Activated CD8-positive, alpha-beta memory T cell treated with anti-CD3 and anti-CD28 coated beads for 36 hours (primary cell): Measurements from ENCODE around the gene HSFX2. TPM values are rescaled to one million over a fixed set of nuclear protein-coding genes. Genes with fewer than 3 reads are reported as not detected.
"Not testable (repeated sequence)": the region's sequence is repeated elsewhere in the genome, so short reads cannot be mapped to it uniquely, and the experiment has no call there.

Experiments used
- CTCF ChIA-PET: fragments of 350-600 bp; sonication (Branson Sonifier 250); formaldehyde crosslinking; loops from one replicate; lab custom pipeline; 2021; ENCODE audit warnings: antibody characterized with exemption; lab: Charles Lee
- POLR2A ChIA-PET: fragments of 350-600 bp; sonication (Branson Sonifier 250); formaldehyde crosslinking; loops from one replicate; lab custom pipeline; 2021; ENCODE audit warnings: antibody characterized with exemption; lab: Charles Lee
- total RNA-seq, 2 experiments: library from RNA; stranded (reverse); gene quantifications; one replicate each; pipeline ENCODE4 v1.2.3, GENCODE V29; 2021

HSFX2 gene
- total RNA-seq, 2 experiments from 2014 or later: 0.30 TPM; not detected in 1

- POLR2A ChIA-PET, CTCF ChIA-PET: not testable (repeated sequence)
Measured at GRCh38 chrX:149598603-149599002, 3.5 kb upstream of the HSFX2 start.

GRCh38 chrX:149595943-149596342 is 829 bp upstream of the HSFX2 start:
- CTCF ChIA-PET, POLR2A ChIA-PET: not testable (repeated sequence)

- CTCF ChIA-PET, POLR2A ChIA-PET: not testable (repeated sequence)
Measured at GRCh38 chrX:149590993-149591392, 4.1 kb downstream of the HSFX2 start.

GRCh38 chrX:149587359-149587758 is 7.8 kb downstream of the HSFX2 start, which contains the start of gene MAGEA9B:
Gene MAGEA9B, minus strand, starts transcription at chrX:149587459. Its CDS starts 4,280 bp downstream, at chrX:149583179.
- POLR2A ChIA-PET, CTCF ChIA-PET: not testable (repeated sequence)

GRCh38 chrX:149585631-149586030 is 9.5 kb downstream of the HSFX2 start:
- POLR2A ChIA-PET, CTCF ChIA-PET: not testable (repeated sequence)

GRCh38 chrX:149573456-149573855 is 21.7 kb downstream of the HSFX2 start:
- POLR2A ChIA-PET, CTCF ChIA-PET: not testable (repeated sequence)

- ChIA-PET CTCF (no interaction called here), POLR2A (interaction anchor here (0.6 kb wide), 1 partner anchor 1048 kb away, joined by 7 read pairs; no protein-coding TSS in a partner anchor)
Measured at GRCh38 chrX:149572743-149573142, 22.4 kb downstream of the HSFX2 start.

GRCh38 chrX:149571770-149572169 is 23.3 kb downstream of the HSFX2 start:
- ChIA-PET POLR2A (no interaction called here), CTCF (no interaction called here)

- ChIA-PET POLR2A (no interaction called here), CTCF (no interaction called here)
Measured at GRCh38 chrX:149570668-149571067, 24.4 kb downstream of the HSFX2 start.

GRCh38 chrX:149569770-149570169 is 25.3 kb downstream of the HSFX2 start:
- ChIA-PET CTCF (no interaction called here), POLR2A (interaction anchor here (0.6 kb wide), 1 partner anchor 228 kb away, joined by 5 read pairs; no protein-coding TSS in a partner anchor)

- ChIA-PET POLR2A (no interaction called here), CTCF (no interaction called here)
Measured at GRCh38 chrX:149568701-149569296, 26.3 kb downstream of the HSFX2 start.

GRCh38 chrX:149567621-149568417 is 27.3 kb downstream of the HSFX2 start:
- POLR2A ChIA-PET: no interaction called here
- CTCF ChIA-PET: no interaction called here

- POLR2A ChIA-PET: no interaction called here
- CTCF ChIA-PET: no interaction called here
Measured at GRCh38 chrX:149563359-149563758, 31.8 kb downstream of the HSFX2 start.

- CTCF ChIA-PET, POLR2A ChIA-PET: not testable (repeated sequence)
Measured at GRCh38 chrX:149555251-149555650, 39.9 kb downstream of the HSFX2 start.

- CTCF ChIA-PET, POLR2A ChIA-PET: not testable (repeated sequence)
Measured at GRCh38 chrX:149551939-149552248, 43.2 kb downstream of the HSFX2 start.

- POLR2A ChIA-PET, CTCF ChIA-PET: not testable (repeated sequence)
Measured at GRCh38 chrX:149551245-149551938, 43.7 kb downstream of the HSFX2 start.

- POLR2A ChIA-PET, CTCF ChIA-PET: not testable (repeated sequence)
Measured at GRCh38 chrX:149550454-149550853, 44.7 kb downstream of the HSFX2 start.

GRCh38 chrX:149549701-149550100 is 45.4 kb downstream of the HSFX2 start, which contains the start of gene HSFX3:
Gene HSFX3, minus strand, starts transcription at chrX:149549924. Its CDS starts 72 bp downstream, at chrX:149549852.
- POLR2A ChIA-PET, CTCF ChIA-PET: not testable (repeated sequence)

- CTCF ChIA-PET: not testable (repeated sequence)
Measured at GRCh38 chrX:149547782-149548181, 47.3 kb downstream of the HSFX2 start.

GRCh38 chrX:149546962-149547361 is 48.2 kb downstream of the HSFX2 start:
- POLR2A ChIA-PET, CTCF ChIA-PET: not testable (repeated sequence)

More at GRCh38 chrX:149547782-149548181, 47.3 kb downstream of the HSFX2 start:
- POLR2A ChIA-PET: not testable (repeated sequence)
